H9 (cell line): ENCODE data around the gene PDZD7. TPM values are rescaled to one million over a fixed set of nuclear protein-coding genes. Genes with fewer than 3 reads are reported as not detected.

Source experiments
- DNase-seq: peaks from one replicate; pipeline ENCODE4 v3.0.0-alpha.2; 2017
- H2AFZ ChIP-seq: one replicate; pipeline ENCODE4 v1.6.1; 2013; ENCODE audit warnings: mild to moderate bottlenecking, low read length, control low read depth, moderate library complexity
- H2AK5ac ChIP-seq: 2 replicates; pipeline ENCODE4 v1.6.1; 2013; ENCODE audit warnings: low read length, control low read depth, mixed read lengths; ENCODE audit not compliant: insufficient read length
- H2BK120ac ChIP-seq: one replicate; pipeline ENCODE4 v1.6.1; 2013; ENCODE audit warnings: low read depth, mild to moderate bottlenecking, low read length, control low read depth, inconsistent platforms; ENCODE audit not compliant: poor library complexity, severe bottlenecking
- H2BK12ac ChIP-seq: 2 replicates; pipeline ENCODE4 v1.6.1; 2013; ENCODE audit warnings: low read length, control low read depth, mixed read lengths, low read depth; ENCODE audit not compliant: insufficient read length
- H2BK15ac ChIP-seq: 2 replicates; pipeline ENCODE4 v1.6.1; 2013; ENCODE audit warnings: low read depth, low read length, control low read depth
- H2BK20ac ChIP-seq: one replicate; pipeline ENCODE4 v1.6.1; 2013; ENCODE audit warnings: low read depth, mild to moderate bottlenecking, low read length, control low read depth, inconsistent platforms; ENCODE audit not compliant: poor library complexity, severe bottlenecking
- H2BK5ac ChIP-seq: 2 replicates; pipeline ENCODE4 v1.6.1; 2013; ENCODE audit warnings: low read length, control low read depth, mixed read lengths; ENCODE audit not compliant: insufficient read length
- H3K14ac ChIP-seq: 2 replicates; pipeline ENCODE4 v1.6.1; 2013; ENCODE audit warnings: low read length, control low read depth; ENCODE audit not compliant: insufficient read depth
- H3K18ac ChIP-seq: 2 replicates; pipeline ENCODE4 v1.6.1; 2013; ENCODE audit warnings: low read depth, mild to moderate bottlenecking, mixed read lengths, low read length, control low read depth; ENCODE audit not compliant: insufficient read length
- H3K23ac ChIP-seq: 2 replicates; pipeline ENCODE4 v1.6.1; 2013; ENCODE audit warnings: low read length, control low read depth, mixed read lengths, low read depth; ENCODE audit not compliant: insufficient read length
- H3K23me2 ChIP-seq: 2 replicates; pipeline ENCODE4 v1.6.1; 2013; ENCODE audit warnings: low read depth, mild to moderate bottlenecking, mixed read lengths, low read length, control low read depth; ENCODE audit not compliant: insufficient read length, poor library complexity, severe bottlenecking
- H3K27ac ChIP-seq: 2 replicates; pipeline ENCODE4 v1.5.1; 2013; ENCODE audit warnings: low read length, control low read depth, mixed read lengths, low read depth; ENCODE audit not compliant: insufficient read length
- H3K27me3 ChIP-seq: 2 replicates; pipeline ENCODE4 v1.6.1; 2013; ENCODE audit warnings: low read length, control low read depth, inconsistent platforms; ENCODE audit not compliant: insufficient read depth
- H3K4ac ChIP-seq: 2 replicates; pipeline ENCODE4 v1.6.1; 2013; ENCODE audit warnings: low read depth, mild to moderate bottlenecking, control low read depth, inconsistent platforms, low read length, moderate library complexity
- H3K4me1 ChIP-seq: 2 replicates; pipeline ENCODE4 v1.6.1; 2013; ENCODE audit warnings: low read length, control low read depth, inconsistent platforms; ENCODE audit not compliant: insufficient read depth
- H3K4me2 ChIP-seq: 2 replicates; pipeline ENCODE4 v1.6.1; 2013; ENCODE audit warnings: low read length, control low read depth, mixed read lengths; ENCODE audit not compliant: insufficient read length, insufficient read depth
- H3K56ac ChIP-seq: 2 replicates; pipeline ENCODE4 v1.6.1; 2013; ENCODE audit warnings: low read depth, mild to moderate bottlenecking, mixed read lengths, low read length, control low read depth; ENCODE audit not compliant: insufficient read length
- H3K79me1 ChIP-seq: 2 replicates; pipeline ENCODE4 v1.6.1; 2013; ENCODE audit warnings: low read depth, mild to moderate bottlenecking, moderate library complexity, low read length, control low read depth, inconsistent platforms; ENCODE audit not compliant: insufficient read depth, poor library complexity, severe bottlenecking
- H3K79me2 ChIP-seq: 2 replicates; pipeline ENCODE4 v1.6.1; 2013; ENCODE audit warnings: low read length, control low read depth, inconsistent platforms; ENCODE audit not compliant: insufficient read depth
- H3K9ac ChIP-seq: 2 replicates; pipeline ENCODE4 v1.6.1; 2013; ENCODE audit warnings: low read length, control low read depth, mixed read lengths; ENCODE audit not compliant: insufficient read length; ENCODE audit errors: extremely low read depth
- H3K9me3 ChIP-seq: one replicate; pipeline ENCODE4 v1.6.1; 2013; ENCODE audit warnings: low read depth, low read length, inconsistent platforms; ENCODE audit not compliant: control insufficient read depth
- H3T11ph ChIP-seq: one replicate; pipeline ENCODE4 v1.6.1; 2013; ENCODE audit warnings: mild to moderate bottlenecking, low read length, control low read depth, inconsistent platforms
- H4K20me1 ChIP-seq: one replicate; pipeline ENCODE4 v1.6.1; 2013; ENCODE audit not compliant: control insufficient read depth, insufficient read length, insufficient read depth
- H4K5ac ChIP-seq: 2 replicates; pipeline ENCODE4 v1.6.1; 2013; ENCODE audit warnings: low read depth, mild to moderate bottlenecking, mixed read lengths, low read length, control low read depth; ENCODE audit not compliant: insufficient read length
- H4K8ac ChIP-seq: replicated peaks from 2 replicates; pipeline ENCODE4 v1.6.1; 2013; ENCODE audit warnings: low read length, control low read depth, mixed read lengths, low read depth; ENCODE audit not compliant: insufficient read length
- H4K91ac ChIP-seq: 2 replicates; pipeline ENCODE4 v1.6.1; 2013; ENCODE audit warnings: low read depth, mild to moderate bottlenecking, moderate library complexity, mixed read lengths, low read length, control low read depth; ENCODE audit not compliant: insufficient read length
- H3K27ac Mint-ChIP-seq, 3 experiments: 2 replicates in 2 of 3; 3 replicates in 1 of 3; pipeline ENCODE4 v1.8.0; 2020 to 2021; ENCODE audit warnings: mixed read lengths in 3 of 3, mild to moderate bottlenecking in 1 of 3, moderate library complexity in 1 of 3
- H3K27me3 Mint-ChIP-seq: 2 replicates; pipeline ENCODE4 v1.8.0; 2021; ENCODE audit warnings: low read depth, mild to moderate bottlenecking, moderate library complexity, mixed read lengths
- H3K36me3 Mint-ChIP-seq, 3 experiments: 2 replicates in 2 of 3; 3 replicates in 1 of 3; pipeline ENCODE4 v1.8.0; 2020 to 2021; ENCODE audit warnings: low read depth in 3 of 3, mixed read lengths in 3 of 3; ENCODE audit not compliant: insufficient read depth in 1 of 3
- H3K4me1 Mint-ChIP-seq, 2 experiments: 2 replicates each; pipeline ENCODE4 v1.8.0; 2020; ENCODE audit warnings: mixed read lengths in 2 of 2
- H3K4me3 Mint-ChIP-seq, 2 experiments: 2 replicates in 1 of 2; 3 replicates in 1 of 2; pipeline ENCODE4 v1.8.0; 2020 to 2021; ENCODE audit warnings: mild to moderate bottlenecking in 2 of 2, mixed read lengths in 2 of 2, moderate library complexity in 1 of 2
- H3K9me3 Mint-ChIP-seq, 2 experiments: 2 replicates in 1 of 2; 3 replicates in 1 of 2; pipeline ENCODE4 v1.8.0; 2020; ENCODE audit warnings: mild to moderate bottlenecking in 2 of 2, mixed read lengths in 2 of 2, moderate library complexity in 1 of 2
- WGBS: extraction: QIAGEN DNeasy Blood & Tissue Kit; methylation state at CpG from one replicate; pipeline ENCODE4 v1.1.7; 2013; ENCODE audit warnings: missing lambda C conversion rate, low lambda C conversion rate, mixed read lengths; ENCODE audit not compliant: insufficient read length; ENCODE audit errors: extremely low coverage; 5-methylcytosine and 5-hydroxymethylcytosine counted together
- total RNA-seq: library from RNA; stranded (reverse); gene quantifications from 2 replicates; pipeline ENCODE4 v1.2.1, GENCODE V29; 2021
- TF ChIP-seq, protein P1 (sequence below): fragments of 200-600 bp; sonication (generic); conservative IDR thresholded peaks from 3 replicates; pipeline ENCODE4 v1.8.0; 2021; ENCODE audit warnings: antibody characterized with exemption, mild to moderate bottlenecking

PDZD7 gene
- total RNA-seq, 1 experiment from 2014 or later = 2.0 TPM

DNA sequence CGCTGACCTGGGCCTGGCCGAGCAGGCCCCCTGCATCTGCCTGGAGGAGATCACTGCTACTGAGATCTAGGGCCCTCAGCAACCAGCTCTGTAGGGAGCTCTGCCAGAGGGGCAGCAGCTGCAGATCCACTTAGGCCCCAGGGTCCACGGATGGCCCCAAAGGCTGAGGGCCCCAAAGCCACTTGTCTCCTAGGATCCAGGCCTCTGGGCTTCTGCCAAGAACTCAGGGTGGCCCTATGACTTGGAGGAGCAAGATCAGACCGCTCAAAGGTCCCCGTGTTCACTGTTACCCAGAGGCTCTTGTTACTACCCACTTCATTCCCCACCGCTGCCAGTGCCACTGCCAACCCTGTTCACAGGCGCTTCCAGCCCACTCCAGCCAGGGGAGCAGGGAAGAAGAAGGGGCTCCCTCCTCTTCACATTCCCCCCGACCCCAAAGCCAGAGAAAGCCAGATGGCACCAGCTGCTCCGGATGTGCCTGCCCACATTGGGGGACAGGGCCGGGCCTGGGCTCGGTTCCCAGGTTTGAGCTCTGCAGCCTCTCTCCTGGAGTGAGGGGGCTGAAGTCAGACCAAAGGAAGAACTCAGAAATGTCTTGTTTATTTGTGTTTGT is 23.7 kb downstream of the PDZD7 start:
- Histone ChIP-seq H2BK120ac (no peak overlapping the region), H3K18ac (no peak overlapping the region), H3K79me1 (no peaks in the 10 kb centered on the region), H4K5ac (no peak overlapping the region), H3K4me1 (no peaks in the 10 kb centered on the region), H4K91ac (no peak overlapping the region), H3K27me3 (no peaks in the 10 kb centered on the region), H3K23me2 (no peaks in the 10 kb centered on the region), H3K79me2 (no peaks in the 10 kb centered on the region), H3K9ac (no peak overlapping the region), H2BK5ac (no peak overlapping the region), H4K8ac (no peak overlapping the region), H2BK12ac (no peak overlapping the region), H2BK15ac (no peak overlapping the region), H3K56ac (no peak overlapping the region), H3K4me2 (no peak overlapping the region), H3K14ac (no peak overlapping the region), H3K27ac (no peak overlapping the region), H2AK5ac (no peak overlapping the region), H3K9me3 (no peaks in the 10 kb centered on the region), H2BK20ac (no peak overlapping the region), H4K20me1 (no peaks in the 10 kb centered on the region), H2AFZ (no peak overlapping the region), H3T11ph (no peak overlapping the region), H3K4ac (no peak overlapping the region), H3K23ac (no peak overlapping the region)
- no peak overlapping the region for H3K4me3 Mint-ChIP-seq
- WGBS = no CpG with 5 or more reads among the region's 11 CpGs
- no peak overlapping the region for H3K27ac Mint-ChIP-seq
- no peaks in the 10 kb centered on the region for H3K9me3 Mint-ChIP-seq
- H3K27me3 Mint-ChIP-seq = no peaks in the 10 kb centered on the region; the same call in 1 of the 2 replicates
- DNase-seq = no peak
- peaks cover 17 to 41% (median 39%) of the 10 kb centered on the region in 3 experiments; a peak in 5 of 7 replicates for H3K36me3 Mint-ChIP-seq
- H3K4me1 Mint-ChIP-seq = peaks cover 5 to 20% of the 10 kb centered on the region in 2 experiments
- TF ChIP-seq, protein P1, sequence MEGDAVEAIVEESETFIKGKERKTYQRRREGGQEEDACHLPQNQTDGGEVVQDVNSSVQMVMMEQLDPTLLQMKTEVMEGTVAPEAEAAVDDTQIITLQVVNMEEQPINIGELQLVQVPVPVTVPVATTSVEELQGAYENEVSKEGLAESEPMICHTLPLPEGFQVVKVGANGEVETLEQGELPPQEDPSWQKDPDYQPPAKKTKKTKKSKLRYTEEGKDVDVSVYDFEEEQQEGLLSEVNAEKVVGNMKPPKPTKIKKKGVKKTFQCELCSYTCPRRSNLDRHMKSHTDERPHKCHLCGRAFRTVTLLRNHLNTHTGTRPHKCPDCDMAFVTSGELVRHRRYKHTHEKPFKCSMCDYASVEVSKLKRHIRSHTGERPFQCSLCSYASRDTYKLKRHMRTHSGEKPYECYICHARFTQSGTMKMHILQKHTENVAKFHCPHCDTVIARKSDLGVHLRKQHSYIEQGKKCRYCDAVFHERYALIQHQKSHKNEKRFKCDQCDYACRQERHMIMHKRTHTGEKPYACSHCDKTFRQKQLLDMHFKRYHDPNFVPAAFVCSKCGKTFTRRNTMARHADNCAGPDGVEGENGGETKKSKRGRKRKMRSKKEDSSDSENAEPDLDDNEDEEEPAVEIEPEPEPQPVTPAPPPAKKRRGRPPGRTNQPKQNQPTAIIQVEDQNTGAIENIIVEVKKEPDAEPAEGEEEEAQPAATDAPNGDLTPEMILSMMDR = no peak
